Nephron (organoid): ENCODE results near the gene FN3K.
"Not testable (repeated sequence)": the region's sequence is repeated elsewhere in the genome, so short reads cannot be mapped to it uniquely, and the experiment has no call there.

ENCODE experiments used
- H3K27ac Mint-ChIP-seq, 3 experiments: 2 replicates each; pipeline ENCODE4 v1.8.0; 2020; ENCODE audit warnings: mixed read lengths in 3 of 3, mild to moderate bottlenecking in 2 of 3, moderate library complexity in 1 of 3
- H3K27me3 Mint-ChIP-seq: 2 replicates; pipeline ENCODE4 v1.8.0; 2021; ENCODE audit warnings: low read depth, mild to moderate bottlenecking, moderate library complexity, mixed read lengths
- H3K36me3 Mint-ChIP-seq: 2 replicates; pipeline ENCODE4 v1.8.0; 2020; ENCODE audit warnings: low read depth, mixed read lengths
- H3K4me1 Mint-ChIP-seq: 2 replicates; pipeline ENCODE4 v1.8.0; 2020; ENCODE audit warnings: mixed read lengths
- H3K4me3 Mint-ChIP-seq, 3 experiments: 2 replicates each; pipeline ENCODE4 v1.8.0; 2020; ENCODE audit warnings: mild to moderate bottlenecking in 3 of 3, mixed read lengths in 3 of 3, moderate library complexity in 2 of 3
- H3K9me3 Mint-ChIP-seq: 2 replicates; pipeline ENCODE4 v1.8.0; 2020; ENCODE audit warnings: mixed read lengths
- CTCF ChIP-seq, 3 experiments: fragments of 200-600 bp; sonication (generic); IDR thresholded peaks; one replicate each; pipeline ENCODE4 v1.5.0; 2021; ENCODE audit warnings: antibody characterized with exemption in 3 of 3; ENCODE audit not compliant: unreplicated experiment in 3 of 3

The FN3K gene

DNA sequence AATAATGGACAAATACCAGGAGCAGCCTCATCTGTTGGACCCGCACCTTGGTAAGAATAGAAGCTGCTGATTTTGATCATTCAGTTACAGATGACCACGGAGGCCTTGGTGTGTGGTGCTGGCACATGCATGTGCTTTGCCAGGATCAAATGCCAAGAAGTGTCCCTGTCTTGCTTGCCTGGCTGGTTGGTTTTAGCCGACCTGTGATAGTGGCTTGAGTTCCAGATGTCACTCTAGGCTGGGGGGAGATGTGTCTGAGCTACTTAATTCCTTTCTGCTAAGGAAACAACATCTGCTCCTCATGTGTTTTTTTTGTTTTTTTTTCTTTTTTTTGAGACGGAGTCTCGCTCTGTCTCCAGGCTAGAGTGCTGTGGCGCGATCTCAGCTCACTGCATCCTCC is 20.8 kb downstream of the FN3K start:
- H3K27ac Mint-ChIP-seq, result no peak overlapping the region
- no peaks in the 10 kb centered on the region for H3K9me3 Mint-ChIP-seq
- no peaks in the 10 kb centered on the region for H3K27me3 Mint-ChIP-seq
- no peak for TF ChIP-seq CTCF (IDR thresholded peaks at IDR 0.05; ENCODE audit: unreplicated experiment in 3 of 3)
- peaks cover 28% of the 10 kb centered on the region for H3K4me1 Mint-ChIP-seq
- peak overlapping the region in 1 of 3 experiments; percentile 13 for H3K4me3 Mint-ChIP-seq
- peaks cover 12% of the 10 kb centered on the region for H3K36me3 Mint-ChIP-seq

DNA sequence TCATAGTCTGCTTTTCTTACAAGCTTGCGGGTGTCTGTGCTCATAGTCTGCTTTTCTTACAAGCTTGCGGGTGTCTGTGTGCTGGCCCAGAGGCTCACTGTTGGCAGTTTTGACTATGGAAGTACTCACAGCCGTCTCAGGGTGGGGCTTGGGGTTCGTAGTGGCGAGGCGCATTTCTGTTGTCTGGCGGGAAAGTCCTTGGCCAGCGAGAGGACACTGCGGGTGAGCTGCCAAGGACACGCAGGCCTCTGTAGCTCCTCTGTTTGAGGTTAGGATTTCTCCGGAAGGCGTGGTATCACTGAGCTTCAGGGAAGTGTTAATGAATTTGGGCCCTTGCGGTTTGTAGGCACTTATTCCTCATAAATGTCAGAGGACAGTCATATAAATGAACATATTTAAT is 30.0 kb downstream of the FN3K start:
- Mint-ChIP-seq H3K9me3 (no peaks in the 10 kb centered on the region), H3K27ac (no peak overlapping the region), H3K4me1 (no peaks in the 10 kb centered on the region), H3K36me3 (peaks cover 60% of the 10 kb centered on the region), H3K27me3 (no peaks in the 10 kb centered on the region), H3K4me3 (no peak overlapping the region)
- TF ChIP-seq CTCF (IDR thresholded peaks at IDR 0.05; ENCODE audit: unreplicated experiment in 3 of 3), result no peak

GRCh38 chr17:82767041-82767754 is 31.8 kb downstream of the FN3K start:
- Mint-ChIP-seq H3K9me3 (no peaks in the 10 kb centered on the region), H3K27me3 (no peaks in the 10 kb centered on the region), H3K4me1 (no peaks in the 10 kb centered on the region), H3K36me3 (peaks cover 55% of the 10 kb centered on the region), H3K4me3 (no peak overlapping the region), H3K27ac (no peak overlapping the region)
- TF ChIP-seq CTCF (IDR thresholded peaks at IDR 0.05; ENCODE audit: unreplicated experiment in 3 of 3), result peak; percentile 40 to 58 (median 44)

DNA sequence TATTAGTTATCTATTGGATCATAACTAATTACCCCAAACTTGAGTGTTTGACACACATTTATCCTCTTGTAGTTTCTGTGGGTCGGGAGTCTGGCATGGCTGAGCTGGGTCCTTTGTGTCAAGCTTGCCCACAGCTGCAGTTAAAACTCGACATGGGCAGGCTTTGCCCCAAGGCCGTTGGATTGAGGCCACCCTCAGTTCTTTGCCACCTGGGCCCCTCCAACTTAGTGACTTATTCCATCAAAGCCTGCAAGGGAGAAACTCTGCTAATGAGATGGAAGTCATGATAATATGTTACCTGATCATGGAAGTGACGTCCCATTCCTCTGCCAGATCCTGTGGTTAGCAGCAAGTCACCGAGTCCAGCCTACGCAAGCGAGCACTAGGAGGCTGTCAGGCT is 33.6 kb downstream of the FN3K start:
- Mint-ChIP-seq H3K4me3 (no peak overlapping the region), H3K27me3 (no peaks in the 10 kb centered on the region), H3K4me1 (no peaks in the 10 kb centered on the region), H3K27ac (no peak overlapping the region), H3K36me3 (peaks cover 59% of the 10 kb centered on the region), H3K9me3 (no peaks in the 10 kb centered on the region)
- TF ChIP-seq CTCF (IDR thresholded peaks at IDR 0.05; ENCODE audit: unreplicated experiment in 3 of 3), result no peak

DNA sequence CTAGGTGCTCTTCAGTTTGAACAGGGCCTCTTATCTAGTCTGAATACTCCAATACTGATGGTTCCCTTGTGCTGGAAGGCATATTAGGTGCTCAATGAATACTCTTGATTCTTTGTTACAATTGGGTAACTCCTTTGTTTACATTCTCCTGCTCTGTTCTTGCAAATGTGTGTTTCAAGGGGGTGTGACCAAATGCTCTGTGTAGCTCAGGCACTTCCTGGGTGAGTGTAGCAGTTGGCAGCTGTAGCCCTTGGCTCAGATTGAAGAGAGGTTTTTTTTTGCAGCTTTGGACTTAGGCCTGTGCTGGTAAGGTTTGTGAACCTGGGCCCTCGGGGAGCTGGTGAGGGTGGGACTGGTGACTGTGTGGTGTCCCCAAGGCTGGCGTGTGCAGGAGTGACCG is 36.6 kb downstream of the FN3K start:
- H3K36me3 Mint-ChIP-seq, result peaks cover 63% of the 10 kb centered on the region
- no peaks in the 10 kb centered on the region for H3K9me3 Mint-ChIP-seq
- H3K27ac Mint-ChIP-seq, result no peak overlapping the region
- H3K4me1 Mint-ChIP-seq, result peaks cover 2% of the 10 kb centered on the region
- no peaks in the 10 kb centered on the region for H3K27me3 Mint-ChIP-seq
- TF ChIP-seq CTCF (IDR thresholded peaks at IDR 0.05; ENCODE audit: unreplicated experiment in 3 of 3), result no peak
- no peak overlapping the region for H3K4me3 Mint-ChIP-seq

DNA sequence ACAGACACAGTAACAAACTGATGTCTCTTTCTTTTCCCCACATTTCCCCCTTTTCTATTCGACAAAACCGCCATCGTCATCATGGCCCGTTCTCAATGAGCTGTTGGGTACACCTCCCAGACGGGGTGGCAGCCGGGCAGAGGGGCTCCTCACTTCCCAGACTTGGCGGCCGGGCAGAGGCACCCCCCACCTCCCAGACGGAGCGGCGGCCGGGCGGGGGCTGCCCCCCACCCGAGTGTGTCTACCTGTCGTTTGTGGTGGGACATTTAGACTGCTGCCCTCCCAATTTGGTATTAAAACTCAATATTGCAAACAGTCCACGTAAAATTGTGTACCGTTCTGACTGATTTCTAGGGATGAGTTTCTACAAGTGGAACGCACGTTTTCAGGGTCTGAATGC is 39.0 kb downstream of the FN3K start:
- not testable (repeated sequence) for H3K27me3 Mint-ChIP-seq, H3K4me1 Mint-ChIP-seq, H3K4me3 Mint-ChIP-seq, H3K9me3 Mint-ChIP-seq
- Mint-ChIP-seq H3K36me3 (peaks cover 49% of the 10 kb centered on the region), H3K27ac (peak overlapping the region in 2 of 3 experiments; percentile 76 to 84)
